Measurements from ENCODE around the gene BRD1.

DNA sequence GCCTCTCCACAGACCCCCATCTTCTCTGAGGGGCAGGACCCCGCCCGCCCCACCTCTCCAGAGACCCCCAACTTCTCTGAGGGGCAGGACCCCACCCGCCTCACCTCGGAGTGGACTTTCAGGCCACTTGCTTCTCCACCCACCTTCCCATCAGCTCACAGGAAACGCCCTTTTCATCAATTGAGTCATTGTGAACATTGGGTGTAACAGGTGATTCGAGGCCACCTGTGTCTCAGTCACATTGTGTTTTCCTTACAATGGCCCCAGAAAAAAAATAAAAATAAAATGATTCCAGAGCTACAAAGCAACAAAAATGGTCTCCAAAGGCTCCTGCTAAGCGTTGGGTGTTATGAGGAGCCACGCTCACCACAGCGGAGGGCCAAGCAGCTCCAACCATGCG is 36.0 kb downstream of the BRD1 start:
- TF ChIP-seq, protein P1, sequence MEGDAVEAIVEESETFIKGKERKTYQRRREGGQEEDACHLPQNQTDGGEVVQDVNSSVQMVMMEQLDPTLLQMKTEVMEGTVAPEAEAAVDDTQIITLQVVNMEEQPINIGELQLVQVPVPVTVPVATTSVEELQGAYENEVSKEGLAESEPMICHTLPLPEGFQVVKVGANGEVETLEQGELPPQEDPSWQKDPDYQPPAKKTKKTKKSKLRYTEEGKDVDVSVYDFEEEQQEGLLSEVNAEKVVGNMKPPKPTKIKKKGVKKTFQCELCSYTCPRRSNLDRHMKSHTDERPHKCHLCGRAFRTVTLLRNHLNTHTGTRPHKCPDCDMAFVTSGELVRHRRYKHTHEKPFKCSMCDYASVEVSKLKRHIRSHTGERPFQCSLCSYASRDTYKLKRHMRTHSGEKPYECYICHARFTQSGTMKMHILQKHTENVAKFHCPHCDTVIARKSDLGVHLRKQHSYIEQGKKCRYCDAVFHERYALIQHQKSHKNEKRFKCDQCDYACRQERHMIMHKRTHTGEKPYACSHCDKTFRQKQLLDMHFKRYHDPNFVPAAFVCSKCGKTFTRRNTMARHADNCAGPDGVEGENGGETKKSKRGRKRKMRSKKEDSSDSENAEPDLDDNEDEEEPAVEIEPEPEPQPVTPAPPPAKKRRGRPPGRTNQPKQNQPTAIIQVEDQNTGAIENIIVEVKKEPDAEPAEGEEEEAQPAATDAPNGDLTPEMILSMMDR (IDR thresholded peaks at IDR 0.05 in 2 of 3, conservative IDR thresholded peaks at IDR 0.05 in 1 of 3; ENCODE audit: borderline replicate concordance in 1 of 3, insufficient read depth in 1 of 3, low read depth in 2 of 3, low read length in 2 of 3), result no peak
- TF ChIP-seq SRF (IDR thresholded peaks at IDR 0.05; ENCODE audit: low read depth) (no peak), POLR2AphosphoS5 (IDR thresholded peaks at IDR 0.05; ENCODE audit: low read depth, low read length) (no peak), ZNF274 (IDR thresholded peaks at IDR 0.05; ENCODE audit: low read depth, low read length) (no peak), EZH2 (IDR thresholded peaks at IDR 0.05) (no peak), TCF7L2 (IDR thresholded peaks at IDR 0.05; ENCODE audit: borderline replicate concordance, extremely low read depth, insufficient read depth, insufficient read length) (no peak), POLR2A (IDR thresholded peaks at IDR 0.05; ENCODE audit: borderline replicate concordance, extremely low read depth, insufficient read depth, insufficient read length) (no peak), CEBPB (IDR thresholded peaks at IDR 0.05; ENCODE audit: low read depth) (no peak)
